ENCODE measurements around the gene PTS.

Gene PTS

DNA sequence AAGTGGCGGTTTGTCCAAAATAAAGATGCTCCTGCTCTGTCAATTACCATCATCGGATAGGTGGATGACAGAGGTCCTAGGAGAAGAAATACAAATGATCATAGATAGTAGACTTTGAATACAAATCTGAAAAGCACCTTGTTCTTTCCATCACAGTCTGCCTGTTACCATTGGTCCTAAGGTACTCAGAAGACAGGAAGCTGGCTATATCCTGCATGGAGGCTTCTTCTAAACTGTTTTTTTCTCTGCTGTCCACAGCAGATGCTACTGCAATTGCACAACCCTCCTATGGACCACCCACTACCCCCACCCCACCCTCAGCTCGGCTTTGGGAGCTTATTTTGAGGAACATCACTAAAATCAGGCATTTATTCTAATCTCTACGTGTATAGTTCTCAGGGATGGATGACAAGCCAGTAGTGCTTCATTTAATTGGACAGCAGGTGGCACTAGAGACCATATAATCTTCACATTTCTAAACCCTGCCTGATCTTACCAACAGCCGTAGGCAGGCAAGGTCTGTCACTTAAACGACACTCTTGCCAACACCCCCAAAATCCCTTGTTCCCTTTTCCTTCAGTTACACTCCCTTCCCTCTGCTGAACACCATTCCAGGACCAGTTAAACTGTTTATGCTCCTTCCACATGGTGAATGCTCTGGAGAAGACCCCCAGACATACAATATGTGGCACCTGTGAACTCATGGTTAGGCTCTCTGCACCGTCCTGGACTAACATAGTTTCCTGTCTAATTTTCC lies 6.6 kb upstream of the PTS start:
- DNase-seq (ENCODE audit: insufficient read length, low spot score), result peak; percentile 26
- peak; percentile 87 for FAIRE-seq
- TF ChIP-seq POLR2AphosphoS5 (IDR thresholded peaks at IDR 0.05; ENCODE audit: low read depth, low read length) (no peak), PAX5 (IDR thresholded peaks at IDR 0.05; ENCODE audit: insufficient read depth, low read length, severe bottlenecking) (no peak), POU2F2 (IDR thresholded peaks at IDR 0.05; ENCODE audit: low read depth, low read length) (no peak), POLR2A (IDR thresholded peaks at IDR 0.05; ENCODE audit: low read depth, low read length) (no peak), SPI1 (IDR thresholded peaks at IDR 0.05; ENCODE audit: low read depth, low read length) (no peak), TAF1 (IDR thresholded peaks at IDR 0.05; ENCODE audit: low read depth, low read length) (no peak)

DNA sequence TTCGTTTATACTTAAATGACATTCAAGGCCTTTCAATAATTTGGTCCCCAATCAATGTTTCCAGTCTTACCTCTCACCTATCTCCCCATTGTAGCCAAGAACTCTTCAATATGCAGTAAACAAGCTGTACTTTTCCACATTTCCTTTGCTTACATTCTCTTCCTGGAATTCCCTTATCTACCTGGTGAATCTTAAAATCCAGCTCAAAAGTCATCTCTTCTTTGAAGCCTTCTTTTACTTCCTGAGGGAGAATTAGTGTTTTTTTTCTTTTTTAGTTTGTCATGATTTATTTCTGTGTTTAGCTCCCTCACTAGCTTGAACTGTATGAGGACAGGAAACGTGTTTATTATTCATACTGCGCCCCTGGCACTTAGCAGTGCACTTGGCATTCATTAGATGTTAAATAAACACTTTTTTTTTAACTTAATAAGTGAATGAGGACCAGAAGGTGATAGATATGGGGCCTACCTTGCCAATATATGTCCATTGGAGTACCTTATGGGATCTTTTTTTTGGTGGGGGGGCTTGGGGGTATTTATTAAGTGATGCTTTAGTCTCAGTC lies 4.9 kb upstream of the PTS start:
- no peak for DNase-seq (ENCODE audit: insufficient read length, low spot score)
- FAIRE-seq, result no peak
- TF ChIP-seq SPI1 (IDR thresholded peaks at IDR 0.05; ENCODE audit: low read depth, low read length), result no peak
- no peak for TF ChIP-seq POLR2AphosphoS5 (IDR thresholded peaks at IDR 0.05; ENCODE audit: low read depth, low read length)

DNA sequence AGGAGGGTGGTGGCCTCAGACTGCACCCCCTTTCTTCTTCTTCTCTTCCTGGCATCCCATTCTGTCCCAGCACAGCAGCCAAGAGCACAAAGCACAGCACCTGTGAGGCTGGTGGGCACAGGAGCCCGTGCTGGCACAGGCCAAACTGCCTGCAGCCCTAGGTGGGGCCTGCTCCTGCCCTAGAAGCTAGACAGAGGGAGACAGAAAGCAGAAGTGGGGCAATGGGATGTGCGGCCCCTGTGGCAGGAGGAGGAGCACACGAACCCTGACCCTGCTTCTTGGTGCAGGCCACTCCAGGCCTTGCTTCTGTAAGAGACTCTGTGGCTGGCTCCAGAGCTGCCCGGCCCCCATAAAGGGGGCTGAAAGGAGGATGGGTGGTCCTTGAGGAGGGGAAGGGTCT lies 3.9 kb upstream of the PTS start:
- DNase-seq (ENCODE audit: insufficient read length, low spot score) (no peak), FAIRE-seq (no peak)
- TF ChIP-seq POU2F2 (IDR thresholded peaks at IDR 0.05; ENCODE audit: low read depth, low read length), result no peak
- 0 out of 2 replicates have a peak, but pooled peaks have one; percentile 36 for TF ChIP-seq SPI1 (IDR thresholded peaks at IDR 0.05; ENCODE audit: low read depth, low read length)

DNA sequence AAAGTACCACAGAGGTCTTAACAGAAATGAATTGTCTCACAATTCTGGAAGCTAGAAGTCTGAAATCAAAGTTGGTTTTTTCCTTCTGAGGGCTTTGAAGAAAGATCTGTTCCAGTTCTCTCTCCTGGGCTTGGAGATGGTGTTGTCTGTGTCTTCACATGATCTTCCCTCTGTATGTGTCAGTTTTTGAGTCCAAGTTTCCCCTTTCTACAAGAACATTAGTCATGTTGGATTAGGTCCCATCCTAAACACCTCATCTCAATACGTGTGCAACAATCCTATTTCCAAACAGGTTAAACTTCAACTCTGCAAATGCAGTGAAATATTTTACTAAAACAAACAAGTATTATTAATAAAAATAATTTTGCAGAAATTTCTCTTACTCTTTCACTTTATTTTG lies 3.1 kb upstream of the PTS start:
- no peak for TF ChIP-seq TAF1 (IDR thresholded peaks at IDR 0.05; ENCODE audit: low read depth, low read length)
- no peak for TF ChIP-seq POLR2A (IDR thresholded peaks at IDR 0.05; ENCODE audit: low read depth, low read length)
- no peak for TF ChIP-seq SPI1 (IDR thresholded peaks at IDR 0.05; ENCODE audit: low read depth, low read length)
- TF ChIP-seq POLR2AphosphoS5 (IDR thresholded peaks at IDR 0.05; ENCODE audit: low read depth, low read length), result no peak
- no peak for TF ChIP-seq PAX5 (IDR thresholded peaks at IDR 0.05; ENCODE audit: insufficient read depth, low read length, severe bottlenecking)
- TF ChIP-seq POU2F2 (IDR thresholded peaks at IDR 0.05; ENCODE audit: low read depth, low read length), result no peak
- no peak for FAIRE-seq
- DNase-seq (ENCODE audit: insufficient read length, low spot score), result no peak

DNA sequence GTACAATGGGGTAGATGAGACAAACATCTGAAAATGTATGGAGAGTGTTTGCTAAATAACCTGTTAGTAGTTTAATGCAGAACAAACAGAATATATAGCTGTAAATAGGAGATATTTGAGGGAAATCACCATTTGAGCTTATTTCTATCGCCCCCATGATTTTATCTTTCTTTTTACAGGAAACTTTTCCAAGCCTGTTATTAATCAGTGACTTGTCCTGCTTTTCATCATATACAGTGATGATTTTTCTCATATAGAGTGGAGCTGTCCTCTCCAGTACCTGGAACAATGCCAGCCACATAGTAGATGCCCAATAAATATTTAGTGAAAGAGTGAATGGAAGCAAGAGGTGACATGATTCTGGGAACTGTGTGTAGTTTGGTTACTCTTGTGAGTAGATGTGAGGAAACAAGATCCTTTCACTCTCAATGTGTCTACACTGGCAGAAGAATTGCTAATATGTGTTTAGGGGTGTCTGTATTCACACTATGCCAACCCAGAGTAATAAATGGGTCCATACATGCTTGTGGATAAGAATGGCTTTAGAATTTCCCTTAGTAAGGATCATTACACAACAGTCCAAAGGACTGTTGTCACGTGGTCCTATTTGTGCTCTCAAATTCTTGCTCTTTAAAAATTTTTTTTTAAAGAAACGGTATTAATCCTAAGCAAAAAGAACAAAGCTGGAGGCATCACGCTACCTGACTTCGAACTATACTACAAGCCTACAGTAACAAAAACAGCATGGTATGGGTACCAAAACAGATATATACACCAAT lies 2.3 kb upstream of the PTS start:
- TF ChIP-seq POLR2AphosphoS5 (IDR thresholded peaks at IDR 0.05; ENCODE audit: low read depth, low read length), result no peak
- TF ChIP-seq POLR2A (IDR thresholded peaks at IDR 0.05; ENCODE audit: low read depth, low read length), result no peak
- no peak for TF ChIP-seq POU2F2 (IDR thresholded peaks at IDR 0.05; ENCODE audit: low read depth, low read length)
- no peak for TF ChIP-seq TAF1 (IDR thresholded peaks at IDR 0.05; ENCODE audit: low read depth, low read length)
- no peak for DNase-seq (ENCODE audit: insufficient read length, low spot score)
- no peak for FAIRE-seq

DNA sequence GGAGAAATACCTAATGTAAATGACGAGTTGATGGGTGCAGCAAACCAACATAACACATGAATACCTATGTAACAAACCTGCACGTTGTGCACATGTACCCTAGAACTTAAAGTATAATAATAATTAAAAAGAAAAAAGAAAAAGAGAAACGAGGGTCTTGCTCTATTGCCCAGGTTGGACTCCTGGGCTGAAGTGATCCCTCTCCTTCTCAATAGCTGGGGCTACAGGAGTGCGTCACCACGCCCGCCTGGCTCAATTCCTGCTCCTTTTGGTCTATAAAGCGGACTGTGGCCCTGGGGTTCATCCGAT lies 521 bp upstream of the PTS start:
- DNase-seq (ENCODE audit: insufficient read length, low spot score), result no peak
- TF ChIP-seq PAX5 (IDR thresholded peaks at IDR 0.05; ENCODE audit: insufficient read depth, low read length, severe bottlenecking) (no peak), POU2F2 (IDR thresholded peaks at IDR 0.05; ENCODE audit: low read depth, low read length) (no peak), POLR2A (IDR thresholded peaks at IDR 0.05; ENCODE audit: low read depth, low read length) (no peak), SPI1 (IDR thresholded peaks at IDR 0.05; ENCODE audit: low read depth, low read length) (no peak), POLR2AphosphoS5 (IDR thresholded peaks at IDR 0.05; ENCODE audit: low read depth, low read length) (no peak), TAF1 (IDR thresholded peaks at IDR 0.05; ENCODE audit: low read depth, low read length) (no peak)
- FAIRE-seq, result no peak

DNA sequence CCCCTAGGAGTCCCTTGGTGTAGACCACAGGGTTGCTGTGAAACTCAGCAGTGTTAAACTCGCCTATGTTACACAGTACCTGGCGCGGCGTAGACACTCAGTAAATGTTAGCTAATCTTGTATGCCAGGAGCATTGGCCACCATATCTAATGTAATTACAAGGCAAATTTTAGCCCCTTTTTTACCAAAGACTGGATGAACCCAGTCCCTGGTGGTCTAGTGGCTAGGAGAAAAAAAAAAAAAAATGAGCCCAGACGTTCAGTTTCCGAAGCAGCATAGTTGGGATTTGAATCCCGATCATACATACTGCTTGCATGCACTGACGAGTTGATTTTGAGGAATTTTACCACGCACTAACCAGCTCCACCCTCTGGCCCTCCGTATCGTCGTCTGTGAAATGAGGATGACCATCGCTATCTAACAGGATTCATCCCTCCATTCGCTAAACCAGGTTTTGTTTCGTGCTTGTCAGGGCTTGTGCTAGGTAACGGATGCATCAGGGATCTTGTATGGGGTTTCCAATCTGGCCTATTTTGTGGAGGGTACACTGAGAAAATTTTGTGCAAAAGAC lies 688 bp downstream of the PTS start:
- FAIRE-seq, result no peak
- no peak for DNase-seq (ENCODE audit: insufficient read length, low spot score)
- no peak for TF ChIP-seq PAX5 (IDR thresholded peaks at IDR 0.05; ENCODE audit: insufficient read depth, low read length, severe bottlenecking)
- TF ChIP-seq SPI1 (IDR thresholded peaks at IDR 0.05; ENCODE audit: low read depth, low read length), result no peak

DNA sequence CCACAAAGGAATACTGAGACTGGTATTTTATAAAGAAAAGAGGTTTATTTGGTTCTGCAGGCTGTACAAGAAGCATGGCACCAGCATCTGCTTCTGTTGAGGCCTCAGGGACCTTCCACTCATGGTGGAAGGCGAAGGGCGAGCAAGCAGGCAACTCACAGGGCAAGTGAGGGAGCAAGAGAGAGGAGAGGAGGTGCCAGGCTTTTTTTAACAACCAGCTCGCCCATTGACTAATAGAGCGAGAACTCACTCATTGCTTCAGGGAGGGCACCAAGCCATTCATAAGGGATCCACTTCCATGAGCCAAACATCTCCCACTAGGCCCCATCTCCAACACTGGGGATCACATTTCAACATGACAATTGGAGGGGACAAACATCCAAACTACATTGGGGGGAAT lies 1.2 kb downstream of the PTS start:
- FAIRE-seq, result no peak
- no peak for DNase-seq (ENCODE audit: insufficient read length, low spot score)
- TF ChIP-seq SPI1 (IDR thresholded peaks at IDR 0.05; ENCODE audit: low read depth, low read length), result no peak
- no peak for TF ChIP-seq PAX5 (IDR thresholded peaks at IDR 0.05; ENCODE audit: insufficient read depth, low read length, severe bottlenecking)

DNA sequence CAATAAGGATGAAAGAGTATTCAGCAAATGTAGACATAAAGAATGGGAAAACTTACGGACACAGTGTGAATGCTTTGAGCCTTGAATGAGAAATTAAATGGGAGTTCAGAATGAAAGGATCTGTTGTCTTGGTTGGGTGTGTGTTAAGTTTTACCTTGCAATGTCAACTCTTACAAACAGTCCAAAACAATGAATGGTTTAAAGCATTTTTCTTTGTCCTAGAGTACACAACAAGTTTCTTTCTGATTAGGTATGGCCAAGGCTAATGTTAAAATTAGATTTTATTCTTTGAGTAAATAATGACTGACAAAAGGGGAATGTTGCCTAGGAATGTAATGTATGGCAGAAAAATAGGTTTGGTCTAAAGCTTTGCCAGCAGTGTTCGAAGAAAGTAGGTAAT lies 2.5 kb downstream of the PTS start:
- DNase-seq (ENCODE audit: insufficient read length, low spot score) (no peak), FAIRE-seq (no peak)
- TF ChIP-seq PAX5 (IDR thresholded peaks at IDR 0.05; ENCODE audit: insufficient read depth, low read length, severe bottlenecking) (no peak), POLR2AphosphoS5 (IDR thresholded peaks at IDR 0.05; ENCODE audit: low read depth, low read length) (no peak), TAF1 (IDR thresholded peaks at IDR 0.05; ENCODE audit: low read depth, low read length) (no peak), POU2F2 (IDR thresholded peaks at IDR 0.05; ENCODE audit: low read depth, low read length) (no peak), POLR2A (IDR thresholded peaks at IDR 0.05; ENCODE audit: low read depth, low read length) (no peak), SPI1 (IDR thresholded peaks at IDR 0.05; ENCODE audit: low read depth, low read length) (no peak)

DNA sequence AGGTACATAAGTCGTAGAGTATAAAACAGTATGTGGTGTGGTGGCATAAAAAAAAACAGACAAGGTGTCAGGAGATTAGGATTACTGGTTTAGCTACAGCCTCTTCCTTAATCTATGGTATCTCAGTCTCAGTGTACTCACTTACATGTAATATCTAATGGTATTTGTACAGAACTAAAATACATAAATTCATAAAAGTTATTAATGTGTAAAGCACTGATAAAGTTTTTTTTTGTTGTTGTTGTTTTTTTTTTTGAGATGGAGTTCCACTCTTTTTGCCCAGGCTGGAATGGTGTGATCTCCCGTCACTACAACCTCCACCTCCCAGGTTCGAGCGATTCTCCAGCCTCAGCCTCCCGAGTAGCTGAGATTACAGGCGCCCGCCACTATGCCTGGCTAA lies 2.9 kb downstream of the PTS start:
- no peak for DNase-seq (ENCODE audit: insufficient read length, low spot score)
- no peak for FAIRE-seq
- TF ChIP-seq TAF1 (IDR thresholded peaks at IDR 0.05; ENCODE audit: low read depth, low read length) (no peak), PAX5 (IDR thresholded peaks at IDR 0.05; ENCODE audit: insufficient read depth, low read length, severe bottlenecking) (no peak), POLR2A (IDR thresholded peaks at IDR 0.05; ENCODE audit: low read depth, low read length) (no peak), POLR2AphosphoS5 (IDR thresholded peaks at IDR 0.05; ENCODE audit: low read depth, low read length) (no peak), SPI1 (IDR thresholded peaks at IDR 0.05; ENCODE audit: low read depth, low read length) (no peak), POU2F2 (IDR thresholded peaks at IDR 0.05; ENCODE audit: low read depth, low read length) (no peak)
